Uterus (tissue), 4 donors: Measurements from ENCODE around the gene USHBP1. TPM values are rescaled to one million over a fixed set of nuclear protein-coding genes. Genes with fewer than 3 reads are reported as not detected.

Experiments used
- DNase-seq, 2 donors: peaks; one replicate each; pipeline ENCODE4 v3.0.0-alpha.2; 2019 to 2020
- H3K27ac ChIP-seq, 2 donors: fragments of 200-600 bp; sonication (generic); 1 replicate in 1 of 2; 2 replicates in 1 of 2; pipeline ENCODE4 v1.5.1; 2016 to 2018
- H3K27me3 ChIP-seq, 2 donors: fragments of 200-600 bp; sonication (generic); one replicate each; pipeline ENCODE4 v1.5.1; 2018 to 2019; ENCODE audit warnings: control low read depth in 1 of 2
- H3K36me3 ChIP-seq, 2 donors: fragments of 200-600 bp; sonication (generic); one replicate each; pipeline ENCODE4 v1.5.1; 2019; ENCODE audit warnings: control low read depth in 1 of 2
- H3K4me1 ChIP-seq, 2 donors: fragments of 200-600 bp; sonication (generic); one replicate each; pipeline ENCODE4 v1.5.1; 2018 to 2019; ENCODE audit warnings: control low read depth in 1 of 2
- H3K4me3 ChIP-seq, 2 donors: fragments of 200-600 bp; sonication (generic); 1 replicate in 1 of 2; 2 replicates in 1 of 2; pipeline ENCODE4 v1.5.1; 2018 to 2019; ENCODE audit warnings: mild to moderate bottlenecking in 1 of 2
- H3K9me3 ChIP-seq, 2 donors: fragments of 200-600 bp; sonication (generic); one replicate each; pipeline ENCODE4 v1.5.1; 2019; ENCODE audit warnings: control low read depth in 1 of 2
- POLR2A ChIP-seq, 2 donors: fragments of 450-650 bp; IDR thresholded peaks; one replicate each; pipeline ENCODE4 v1.6.1; 2016; ENCODE audit warnings: antibody characterized with exemption in 2 of 2, mild to moderate bottlenecking in 1 of 2, moderate library complexity in 1 of 2
- intact Hi-C: fragments of 100-400 bp; cut with DNase I; formaldehyde crosslinking; loops from one replicate; pipeline ENCODE4 v1.15.1; 2023; ENCODE audit warnings: low total_unique reads
- total RNA-seq, 4 donors: library from RNA; depleted of rRNA in 3 of 4; stranded (reverse); fragments of >200 nt in 3 of 4; gene quantifications; one replicate each; pipeline versions ENCODE4 v1.1.0 to v1.2.4, GENCODE V29; 2014 to 2023
- TF ChIP-seq, protein P1 (sequence below), 4 experiments: fragments of 200-600 bp in 2 of 4; fragments of 450-650 bp in 2 of 4; sonication (generic) in 2 of 4; IDR thresholded peaks; one replicate each; pipeline ENCODE4 v1.5.1; 2016 to 2019; ENCODE audit warnings: antibody characterized with exemption in 4 of 4, mild to moderate bottlenecking in 2 of 4, moderate library complexity in 1 of 4
- donor health status: DM: yes; HTN: yes; CAD: no.

The USHBP1 gene
- total RNA-seq, 4 donors from 2014 or later, result 3.5 to 23.8 (median 13.0) TPM

DNA sequence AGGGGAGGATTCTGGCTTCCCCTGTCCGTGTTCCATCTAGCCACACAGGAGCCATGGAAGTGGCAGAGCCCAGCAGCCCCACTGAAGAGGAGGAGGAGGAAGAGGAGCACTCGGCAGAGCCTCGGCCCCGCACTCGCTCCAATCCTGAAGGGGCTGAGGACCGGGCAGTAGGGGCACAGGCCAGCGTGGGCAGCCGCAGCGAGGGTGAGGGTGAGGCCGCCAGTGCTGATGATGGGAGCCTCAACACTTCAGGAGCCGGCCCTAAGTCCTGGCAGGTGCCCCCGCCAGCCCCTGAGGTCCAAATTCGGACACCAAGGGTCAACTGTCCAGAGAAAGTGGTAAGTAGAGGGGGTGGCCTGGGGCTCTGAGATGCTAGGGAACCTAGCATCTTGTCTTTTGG lies 4.2 kb upstream of the USHBP1 start:
- no peaks in the 10 kb centered on the region for H3K9me3 ChIP-seq
- intact Hi-C loops, result no loop called here
- DNase-seq, result no peak
- H3K36me3 ChIP-seq, result no peaks in the 10 kb centered on the region
- H3K4me3 ChIP-seq, result no peak overlapping the region
- H3K27me3 ChIP-seq, result no peaks in the 10 kb centered on the region
- TF ChIP-seq, protein P1, sequence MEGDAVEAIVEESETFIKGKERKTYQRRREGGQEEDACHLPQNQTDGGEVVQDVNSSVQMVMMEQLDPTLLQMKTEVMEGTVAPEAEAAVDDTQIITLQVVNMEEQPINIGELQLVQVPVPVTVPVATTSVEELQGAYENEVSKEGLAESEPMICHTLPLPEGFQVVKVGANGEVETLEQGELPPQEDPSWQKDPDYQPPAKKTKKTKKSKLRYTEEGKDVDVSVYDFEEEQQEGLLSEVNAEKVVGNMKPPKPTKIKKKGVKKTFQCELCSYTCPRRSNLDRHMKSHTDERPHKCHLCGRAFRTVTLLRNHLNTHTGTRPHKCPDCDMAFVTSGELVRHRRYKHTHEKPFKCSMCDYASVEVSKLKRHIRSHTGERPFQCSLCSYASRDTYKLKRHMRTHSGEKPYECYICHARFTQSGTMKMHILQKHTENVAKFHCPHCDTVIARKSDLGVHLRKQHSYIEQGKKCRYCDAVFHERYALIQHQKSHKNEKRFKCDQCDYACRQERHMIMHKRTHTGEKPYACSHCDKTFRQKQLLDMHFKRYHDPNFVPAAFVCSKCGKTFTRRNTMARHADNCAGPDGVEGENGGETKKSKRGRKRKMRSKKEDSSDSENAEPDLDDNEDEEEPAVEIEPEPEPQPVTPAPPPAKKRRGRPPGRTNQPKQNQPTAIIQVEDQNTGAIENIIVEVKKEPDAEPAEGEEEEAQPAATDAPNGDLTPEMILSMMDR (IDR thresholded peaks at IDR 0.05), result no peak
- TF ChIP-seq POLR2A (IDR thresholded peaks at IDR 0.05), result no peak
- H3K27ac ChIP-seq, result no peak overlapping the region
- H3K4me1 ChIP-seq, result peaks cover 0 to 6% of the 10 kb centered on the region in 2 donors

DNA sequence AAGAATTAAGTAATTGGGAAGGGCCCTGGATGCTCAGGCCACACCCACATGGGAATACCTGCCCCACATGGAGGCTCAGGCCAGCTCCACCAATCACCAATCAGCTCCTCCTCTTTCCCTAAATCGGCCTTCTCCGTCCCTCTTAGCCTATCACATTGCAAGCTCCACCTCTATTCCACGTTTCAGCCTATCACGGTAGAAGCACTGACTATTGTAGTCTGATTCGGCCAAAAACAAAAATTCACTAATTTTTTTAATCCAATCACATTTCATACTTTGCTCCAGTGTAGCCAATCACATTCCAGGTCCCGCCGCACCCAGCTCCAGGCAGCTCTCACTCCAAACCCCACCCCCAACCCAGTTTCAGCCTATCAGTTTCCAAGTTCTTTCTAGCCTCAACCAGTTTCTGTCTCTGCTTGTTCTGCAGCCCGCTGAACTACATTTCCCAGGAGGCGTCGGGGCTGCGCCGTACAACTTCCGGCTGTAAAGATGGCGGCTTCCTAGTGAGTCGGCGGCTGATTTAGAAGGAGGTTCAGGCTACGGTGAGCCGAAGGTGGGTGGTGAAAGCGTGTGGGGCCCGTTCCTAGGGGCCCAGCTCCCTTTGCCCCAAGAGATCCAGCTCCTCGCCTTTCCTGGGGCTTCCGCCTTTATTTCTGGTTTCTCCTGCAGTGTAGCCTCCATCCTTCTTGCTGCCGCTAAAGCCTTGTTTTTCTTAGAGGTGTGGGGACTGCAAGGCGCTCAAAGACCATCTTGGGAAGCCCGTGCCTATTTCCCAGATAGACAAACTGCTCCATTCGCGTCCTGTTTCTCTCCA lies 2.6 kb upstream of the USHBP1 start, which contains the start of gene BABAM1:
Gene BABAM1, plus strand, starts transcription at position 469 of the 814 bp plus-strand sequence. CDS start 1,364 bp downstream, outside the sequence.
- intact Hi-C loops, result no loop called here
- Histone ChIP-seq H3K4me3 (peak within 1 kb of the TSS; percentile 62 to 77), H3K36me3 (no peaks in the 10 kb centered on the region), H3K27ac (peak within 1 kb of the TSS; percentile 68 to 75), H3K27me3 (no peaks in the 10 kb centered on the region), H3K9me3 (no peaks in the 10 kb centered on the region), H3K4me1 (peaks cover 0 to 6% of the 10 kb centered on the region in 2 donors)
- peak in 1 of 2 donors; percentile 38 for TF ChIP-seq POLR2A (IDR thresholded peaks at IDR 0.05)
- TF ChIP-seq, protein P1 (IDR thresholded peaks at IDR 0.05), result no peak
- peak; percentile 93 to 98 for DNase-seq

DNA sequence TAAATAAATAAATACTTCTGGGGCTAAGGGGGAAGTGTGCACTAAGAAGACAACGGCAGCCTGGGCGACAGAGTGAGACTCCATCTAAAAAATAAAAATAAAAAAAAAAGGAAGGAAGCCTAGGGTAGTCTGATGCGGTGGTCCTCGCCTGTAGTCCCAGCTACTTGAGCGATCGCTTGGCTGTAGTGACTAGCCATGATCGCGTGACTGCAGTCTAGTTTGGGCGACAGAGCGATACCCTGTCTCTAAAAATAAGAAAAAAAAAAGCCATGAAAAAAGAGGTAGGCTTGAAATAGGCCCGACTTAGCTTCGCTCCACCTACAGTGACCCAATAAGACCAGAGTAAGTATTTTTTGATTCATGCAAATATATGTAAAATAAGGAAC lies 2.0 kb upstream of the USHBP1 start:
- intact Hi-C loops, result no loop called here
- Histone ChIP-seq H3K36me3 (no peaks in the 10 kb centered on the region), H3K27ac (peak overlapping the region; percentile 43 to 68), H3K4me3 (no peak overlapping the region), H3K27me3 (no peaks in the 10 kb centered on the region), H3K4me1 (peaks cover 0 to 6% of the 10 kb centered on the region in 2 donors), H3K9me3 (no peaks in the 10 kb centered on the region)
- no peak for TF ChIP-seq POLR2A (IDR thresholded peaks at IDR 0.05)
- TF ChIP-seq, protein P1 (IDR thresholded peaks at IDR 0.05), result no peak
- DNase-seq, result no peak

DNA sequence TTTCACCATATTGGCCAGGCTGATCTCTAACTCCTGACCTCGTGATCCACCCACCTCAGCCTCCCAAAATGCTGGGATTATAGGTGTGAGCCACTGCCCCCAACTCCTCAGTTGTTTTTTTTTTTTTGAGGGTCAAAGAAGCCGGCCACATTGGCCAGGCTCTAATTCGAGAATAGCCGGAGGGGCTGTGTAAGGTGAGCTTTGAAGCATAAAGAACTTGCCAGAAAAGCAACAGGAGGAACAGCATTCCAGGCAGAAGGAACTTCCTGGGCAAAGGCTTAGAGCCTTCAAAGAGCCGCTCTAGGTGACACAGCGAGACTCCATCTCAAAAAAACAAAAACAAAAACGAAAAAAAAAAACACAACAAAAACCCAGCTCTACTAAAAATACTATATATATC lies 1.5 kb upstream of the USHBP1 start:
- Histone ChIP-seq H3K4me1 (peaks cover 0 to 6% of the 10 kb centered on the region in 2 donors), H3K27ac (no peak overlapping the region), H3K27me3 (no peaks in the 10 kb centered on the region), H3K4me3 (no peak overlapping the region), H3K36me3 (no peaks in the 10 kb centered on the region), H3K9me3 (no peaks in the 10 kb centered on the region)
- intact Hi-C loops, result no loop called here
- no peak for TF ChIP-seq POLR2A (IDR thresholded peaks at IDR 0.05)
- TF ChIP-seq, protein P1 (IDR thresholded peaks at IDR 0.05), result no peak
- DNase-seq, result no peak
